Measurements from ENCODE around the gene MYEOV.

Gene MYEOV

DNA sequence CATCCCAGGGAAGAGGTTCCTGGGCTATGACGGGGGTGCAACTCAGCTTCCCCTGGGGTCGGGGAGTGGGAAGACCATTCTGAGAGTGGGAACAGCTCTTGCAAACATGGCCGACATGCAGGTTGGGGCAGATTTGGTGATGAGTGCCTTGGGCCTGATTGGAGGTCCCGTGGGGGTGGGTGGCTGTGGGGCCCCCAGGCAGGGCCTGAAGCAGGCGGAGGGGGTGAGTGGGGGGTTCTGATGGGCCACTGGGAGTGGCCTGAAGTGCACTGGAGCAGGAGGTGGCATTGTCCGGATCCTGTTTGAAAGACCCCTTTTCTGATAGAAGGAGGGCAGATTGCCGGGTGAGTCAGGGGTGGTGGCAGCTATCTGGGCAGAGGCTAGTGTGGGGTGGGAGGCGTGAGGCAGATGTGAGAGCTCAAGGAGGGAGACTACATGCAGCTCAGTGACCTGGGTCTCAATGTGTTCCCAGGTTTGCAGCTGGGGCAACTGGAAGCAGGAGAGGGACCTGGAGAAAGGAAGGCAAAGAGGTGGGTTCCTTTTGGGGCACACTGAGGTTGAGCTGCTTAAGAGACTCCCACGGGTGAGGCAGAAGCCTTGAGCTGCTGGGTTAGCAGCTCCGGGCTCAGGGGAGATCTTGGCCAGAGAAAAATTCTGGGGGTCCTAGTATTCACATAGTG, 15.1 kb downstream of the MYEOV start:
- no peak for TF ChIP-seq CTCF (IDR thresholded peaks at IDR 0.05; ENCODE audit: extremely low read depth, missing control alignments)
- no peak for DNase-seq (ENCODE audit: low spot score)

DNA sequence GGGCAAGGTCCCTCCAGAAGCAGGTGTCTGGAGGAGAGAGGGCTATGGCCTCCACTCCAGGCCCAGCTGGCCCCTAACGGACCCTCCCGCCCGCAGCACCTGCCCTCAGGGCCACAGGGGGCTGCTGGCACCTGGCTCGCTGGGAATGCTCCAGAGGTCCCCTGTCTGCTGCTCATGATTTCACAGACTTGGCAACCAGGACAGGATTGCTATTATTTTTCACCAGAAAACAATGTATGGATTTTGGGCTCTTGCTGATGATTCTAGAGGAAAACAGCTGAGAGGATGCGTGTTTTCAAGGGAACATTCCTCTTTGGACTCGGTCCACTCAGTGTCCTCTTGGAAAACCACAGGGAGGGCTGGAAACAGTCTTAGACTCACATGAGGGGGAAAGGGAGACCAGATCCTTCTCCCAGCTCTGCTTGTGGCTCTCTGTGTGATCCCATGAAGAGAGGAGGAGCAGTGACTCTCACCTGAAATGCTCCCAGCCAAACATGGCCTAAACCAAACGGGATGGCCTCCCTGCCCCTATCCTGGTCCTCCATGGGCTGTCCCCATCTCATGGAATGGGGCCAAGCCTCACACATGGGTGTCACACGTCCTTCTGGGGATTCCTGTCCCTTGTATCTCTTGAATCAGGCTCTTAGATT, 15.8 kb downstream of the MYEOV start:
- DNase-seq (ENCODE audit: low spot score): no peak
- TF ChIP-seq CTCF (IDR thresholded peaks at IDR 0.05; ENCODE audit: extremely low read depth, missing control alignments): no peak

- TF ChIP-seq CTCF (IDR thresholded peaks at IDR 0.05; ENCODE audit: extremely low read depth, missing control alignments): no peak
- DNase-seq (ENCODE audit: low spot score): no peak
Measured at GRCh38 chr11:69310351-69310750, 16.4 kb downstream of the MYEOV start.

DNA sequence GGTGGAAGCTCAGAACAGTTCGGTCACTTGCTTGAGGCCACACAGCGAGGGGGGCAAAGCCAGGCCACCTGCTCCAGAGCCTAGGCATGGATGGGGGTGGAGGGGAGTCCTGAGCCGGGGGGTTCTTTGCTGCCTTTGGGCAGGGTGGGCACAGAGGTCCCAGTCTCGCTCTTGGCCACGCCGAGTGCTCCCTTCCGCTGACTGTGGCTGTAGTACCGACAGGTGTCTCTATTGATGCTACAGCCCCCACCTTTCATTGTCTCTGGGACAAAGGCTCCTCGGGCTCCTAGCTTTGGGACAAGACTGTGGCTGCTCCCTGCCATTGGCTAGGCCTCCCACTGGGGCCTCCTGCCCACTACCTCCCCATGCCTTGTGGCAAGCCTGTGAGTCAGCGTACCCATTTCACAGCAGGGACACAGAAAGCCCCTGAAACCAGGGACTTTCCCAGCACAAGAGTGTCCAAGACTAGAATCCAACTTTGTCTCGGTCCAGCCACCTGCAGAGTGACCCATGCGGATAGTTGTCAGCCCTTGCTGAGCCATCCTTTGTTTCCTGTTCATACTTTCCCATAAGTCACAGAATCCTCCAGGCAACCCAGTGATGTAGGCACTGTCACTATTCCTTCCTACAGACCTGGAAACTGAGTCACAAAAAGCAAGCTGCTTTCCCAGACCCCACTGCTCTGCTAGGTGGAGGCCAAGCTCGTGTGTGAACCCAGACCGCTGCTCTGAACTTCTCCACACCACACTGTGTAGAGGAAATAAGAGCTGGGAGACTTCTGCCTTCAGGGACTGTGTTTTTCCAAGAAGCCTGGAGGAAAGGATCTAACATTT, 17.2 kb downstream of the MYEOV start:
- TF ChIP-seq CTCF (IDR thresholded peaks at IDR 0.05; ENCODE audit: extremely low read depth, missing control alignments): no peak
- DNase-seq (ENCODE audit: low spot score): no peak

DNA sequence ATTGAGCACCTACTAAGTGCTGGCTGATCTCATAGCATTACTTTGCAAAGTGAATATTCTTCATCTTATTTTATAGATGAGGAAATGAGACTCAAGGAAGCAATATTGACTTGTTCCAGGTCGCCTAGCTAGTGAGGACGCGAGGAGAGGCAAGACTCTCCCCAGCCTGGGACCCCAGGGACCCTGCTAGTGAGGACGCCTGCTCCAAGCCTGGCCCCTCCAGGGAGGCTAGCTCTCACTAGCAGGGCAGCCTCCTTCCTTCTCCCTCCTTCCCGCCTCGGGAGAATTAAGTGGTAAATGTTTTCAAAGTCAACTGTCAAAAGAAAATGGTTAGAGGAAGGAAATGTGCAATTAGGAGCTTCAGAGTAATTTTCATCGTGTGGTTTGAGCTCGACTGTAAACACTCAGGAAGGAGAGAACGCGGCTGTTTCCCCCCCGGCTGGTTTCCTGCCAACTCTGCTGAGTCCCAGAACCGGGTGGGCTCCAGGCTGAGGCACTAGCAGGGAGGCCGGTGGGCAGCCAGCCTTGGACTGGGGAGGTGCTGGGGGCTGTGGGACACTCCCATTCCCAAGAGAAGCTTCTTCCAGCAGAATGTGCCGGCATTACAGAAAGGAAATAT, 17.9 kb downstream of the MYEOV start:
- no peak for TF ChIP-seq CTCF (IDR thresholded peaks at IDR 0.05; ENCODE audit: extremely low read depth, missing control alignments)
- no peak for DNase-seq (ENCODE audit: low spot score)

GRCh38 chr11:69312453-69313404, 18.8 kb downstream of the MYEOV start:
- no peak for DNase-seq (ENCODE audit: low spot score)
- TF ChIP-seq CTCF (IDR thresholded peaks at IDR 0.05; ENCODE audit: extremely low read depth, missing control alignments): no peak
